CD14-positive monocyte (primary cell): ENCODE data around the gene DZIP1L. TPM values are rescaled to one million over a fixed set of nuclear protein-coding genes. Genes with fewer than 3 reads are reported as not detected.

Source experiments
- DNase-seq, 3 donors: peaks; one replicate each; pipeline ENCODE4 v3.0.0-alpha.2; 2011 to 2022
- H2AFZ ChIP-seq: 2 replicates; pipeline ENCODE4 v1.6.0; 2012; ENCODE audit warnings: mild to moderate bottlenecking, low read depth, low read length, inconsistent platforms; ENCODE audit not compliant: insufficient read depth, poor library complexity, severe bottlenecking
- H3K27ac ChIP-seq, 2 donors: 1 replicate in 1 of 2; 2 replicates in 1 of 2; pipeline ENCODE4 v1.5.1; 2012 to 2013; ENCODE audit warnings: low read length in 2 of 2, control low read depth in 1 of 2, inconsistent platforms in 1 of 2, low read depth in 1 of 2, mild to moderate bottlenecking in 1 of 2
- H3K27me3 ChIP-seq, 2 donors: one replicate each; pipeline versions ENCODE4 v1.6.0 to v1.6.1; 2011 to 2013; ENCODE audit warnings: low read length in 2 of 2; ENCODE audit not compliant: control insufficient read depth in 2 of 2, insufficient read depth in 2 of 2
- H3K36me3 ChIP-seq, 2 donors: replicated peaks in 1 of 2; 1 replicate in 1 of 2; 2 replicates in 1 of 2; pipeline versions ENCODE4 v1.5.1 to v1.6.1; 2012 to 2013; ENCODE audit warnings: low read length in 2 of 2, control low read depth in 1 of 2, inconsistent platforms in 1 of 2, mild to moderate bottlenecking in 1 of 2; ENCODE audit not compliant: insufficient read depth in 2 of 2, control insufficient read depth in 1 of 2
- H3K4me1 ChIP-seq, 2 donors: 1 replicate in 1 of 2; 2 replicates in 1 of 2; pipeline versions ENCODE4 v1.5.1 to v1.6.1; 2012 to 2013; ENCODE audit warnings: low read length in 2 of 2, control low read depth in 1 of 2, inconsistent platforms in 1 of 2, mild to moderate bottlenecking in 1 of 2, moderate library complexity in 1 of 2; ENCODE audit not compliant: insufficient read depth in 2 of 2, control insufficient read depth in 1 of 2
- H3K4me2 ChIP-seq: replicated peaks from 2 replicates; pipeline ENCODE3; 2012; ENCODE audit warnings: low read length, moderate library complexity, mild to moderate bottlenecking; ENCODE audit not compliant: poor library complexity, severe bottlenecking; ENCODE audit errors: extremely low read depth
- H3K4me3 ChIP-seq, 3 experiments: fragments of 200-600 bp in 1 of 3; sonication (generic) in 1 of 3; replicated peaks in 1 of 3; 1 replicate in 2 of 3; 2 replicates in 1 of 3; pipeline ENCODE4 v1.5.1; 2011 to 2013; ENCODE audit warnings: low read length in 3 of 3, mild to moderate bottlenecking in 3 of 3, control low read depth in 2 of 3, low read depth in 2 of 3, inconsistent platforms in 1 of 3, moderate library complexity in 1 of 3
- H3K79me2 ChIP-seq: 2 replicates; pipeline ENCODE4 v1.6.0; 2012; ENCODE audit warnings: mild to moderate bottlenecking, control low read depth, inconsistent platforms, low read length, moderate library complexity; ENCODE audit not compliant: insufficient read depth
- H3K9ac ChIP-seq: 2 replicates; pipeline ENCODE4 v1.6.0; 2017; ENCODE audit warnings: low read length, mild to moderate bottlenecking; ENCODE audit not compliant: insufficient read depth, poor library complexity, severe bottlenecking
- H3K9me3 ChIP-seq, 2 donors: replicated peaks in 1 of 2; 1 replicate in 1 of 2; 2 replicates in 1 of 2; pipeline versions ENCODE4 v1.5.1 to v1.6.1; 2012 to 2013; ENCODE audit warnings: low read length in 2 of 2, control low read depth in 1 of 2; ENCODE audit not compliant: control insufficient read depth in 1 of 2, insufficient read depth in 1 of 2
- H4K20me1 ChIP-seq: 2 replicates; pipeline ENCODE4 v1.6.0; 2012; ENCODE audit warnings: mild to moderate bottlenecking, low read length, control low read depth, moderate library complexity; ENCODE audit not compliant: insufficient read depth
- H3K27ac Mint-ChIP-seq, 7 donors: one replicate each; pipeline ENCODE4 v1.8.0; 2020; ENCODE audit warnings: mild to moderate bottlenecking in 7 of 7, mixed read lengths in 7 of 7, moderate library complexity in 6 of 7, inconsistent platforms in 2 of 7
- H3K27me3 Mint-ChIP-seq, 3 donors: one replicate each; pipeline ENCODE4 v1.8.0; 2021 to 2022; ENCODE audit warnings: low read depth in 3 of 3, mild to moderate bottlenecking in 3 of 3, mixed read lengths in 3 of 3, moderate library complexity in 3 of 3, inconsistent platforms in 1 of 3
- H3K36me3 Mint-ChIP-seq, 2 donors: one replicate each; pipeline ENCODE4 v1.8.0; 2020; ENCODE audit warnings: mixed read lengths in 2 of 2, inconsistent platforms in 1 of 2, mild to moderate bottlenecking in 1 of 2
- H3K4me1 Mint-ChIP-seq: one replicate; pipeline ENCODE4 v1.8.0; 2020; ENCODE audit warnings: mild to moderate bottlenecking, mixed read lengths
- H3K4me3 Mint-ChIP-seq, 2 donors: one replicate each; pipeline ENCODE4 v1.8.0; 2020; ENCODE audit warnings: mild to moderate bottlenecking in 2 of 2, mixed read lengths in 2 of 2, moderate library complexity in 1 of 2
- H3K9me3 Mint-ChIP-seq, 7 donors: one replicate each; pipeline ENCODE4 v1.8.0; 2020 to 2022; ENCODE audit warnings: mixed read lengths in 7 of 7, mild to moderate bottlenecking in 6 of 7, moderate library complexity in 6 of 7, inconsistent platforms in 2 of 7
- CTCF ChIP-seq: fragments of 200-600 bp; IDR thresholded peaks from one replicate; pipeline ENCODE4 v1.8.0; 2022; ENCODE audit warnings: antibody characterized with exemption, mild to moderate bottlenecking
- WGBS: methylation state at CpG from one replicate; pipeline ENCODE4 v1.1.5; 2013; ENCODE audit warnings: missing lambda C conversion rate; ENCODE audit not compliant: insufficient coverage; 5-methylcytosine and 5-hydroxymethylcytosine counted together
- intact Hi-C, 2 donors: fragments of 100-400 bp; cut with micrococcal nuclease; formaldehyde crosslinking; loops; one replicate each; pipeline versions ENCODE4 v1.15.0 to v1.15.1; 2023
- polyA plus RNA-seq, 3 donors: library from polyadenylated mRNA; depleted of rRNA in 1 of 3; unstranded in 2 of 3; stranded (reverse) in 1 of 3; fragments of 300-500 nt in 2 of 3; fragments of >200 nt in 1 of 3; fragmentation: Illumina TruSeq in 2 of 3; gene quantifications; 1 replicate in 2 of 3; 2 replicates in 1 of 3; pipeline ENCODE4 v1.2.3, GENCODE V29; 2012 to 2021

The DZIP1L gene
- polyA plus RNA-seq, 3 donors: 0.50 to 1.8 (median 0.52) TPM

- H3K9me3 ChIP-seq: no peaks in the 10 kb centered on the region
- Mint-ChIP-seq H3K9me3 (no peaks in the 10 kb centered on the region), H3K27ac (no peak overlapping the region), H3K4me1 (no peaks in the 10 kb centered on the region), H3K36me3 (no peaks in the 10 kb centered on the region), H3K4me3 (no peak overlapping the region), H3K27me3 (peaks cover 0 to 3% (median 0%) of the 10 kb centered on the region in 3 donors)
- TF ChIP-seq CTCF: no peak
- H3K27me3 ChIP-seq: no peaks in the 10 kb centered on the region
- DNase-seq: no peak
- no peaks in the 10 kb centered on the region for H3K79me2 ChIP-seq
- no peak overlapping the region for H3K4me3 ChIP-seq
- H4K20me1 ChIP-seq: no peaks in the 10 kb centered on the region
- no peak overlapping the region for H3K9ac ChIP-seq
- no CpG with 5 or more reads among the region's 4 CpGs for WGBS
- no peak overlapping the region for H3K4me2 ChIP-seq
- H2AFZ ChIP-seq: no peak overlapping the region
- no peak overlapping the region for H3K27ac ChIP-seq
- no peaks in the 10 kb centered on the region for H3K36me3 ChIP-seq
- H3K4me1 ChIP-seq: no peaks in the 10 kb centered on the region
- intact Hi-C loops: no loop called here
Observed at GRCh38 chr3:138038725-138039462, 76.5 kb downstream of the DZIP1L start.

DNA sequence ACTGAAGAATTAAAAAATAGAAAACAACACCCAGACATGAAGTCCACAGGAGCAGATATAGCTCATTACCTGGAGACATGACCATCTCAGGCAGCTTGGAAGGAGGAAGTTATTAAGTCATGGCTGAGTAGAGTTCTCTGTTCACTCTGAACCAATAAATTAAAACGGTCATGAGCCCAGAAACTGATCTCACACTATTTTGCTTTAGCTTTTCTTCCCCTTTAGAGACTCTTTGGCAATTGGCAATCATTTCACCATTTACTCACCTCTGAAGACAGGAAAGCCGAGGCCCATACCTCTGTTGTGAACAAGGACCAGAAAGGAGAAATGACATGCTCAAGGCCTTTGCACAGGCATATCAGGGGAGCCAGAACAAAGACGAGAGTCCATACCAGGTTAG, 78.8 kb downstream of the DZIP1L start:
- H3K4me2 ChIP-seq: no peak overlapping the region
- H3K79me2 ChIP-seq: no peaks in the 10 kb centered on the region
- Mint-ChIP-seq H3K4me3 (no peak overlapping the region), H3K9me3 (no peaks in the 10 kb centered on the region), H3K4me1 (no peaks in the 10 kb centered on the region), H3K36me3 (no peaks in the 10 kb centered on the region), H3K27ac (no peak overlapping the region), H3K27me3 (peaks cover 0 to 6% (median 0%) of the 10 kb centered on the region in 3 donors)
- DNase-seq: no peak
- WGBS: 78% methylated on average over 1 of the region's 3 CpGs
- no peaks in the 10 kb centered on the region for H3K4me1 ChIP-seq
- H4K20me1 ChIP-seq: no peaks in the 10 kb centered on the region
- no peaks in the 10 kb centered on the region for H3K27me3 ChIP-seq
- H3K9me3 ChIP-seq: no peaks in the 10 kb centered on the region
- H3K27ac ChIP-seq: no peak overlapping the region
- intact Hi-C loops: no loop called here
- H3K36me3 ChIP-seq: no peaks in the 10 kb centered on the region
- no peak overlapping the region for H3K9ac ChIP-seq
- TF ChIP-seq CTCF: no peak
- H3K4me3 ChIP-seq: no peak overlapping the region
- no peak overlapping the region for H2AFZ ChIP-seq
